ENCODE measurements around the gene WNK3.
"Not testable (repeated sequence)": the region's sequence is repeated elsewhere in the genome, so short reads cannot be mapped to it uniquely, and the experiment has no call there.

GRCh38 chrX:54384661-54385060 lies 26.8 kb upstream of the WNK3 start:
- TF ChIP-seq CTCF, POLR2A (IDR thresholded peaks at IDR 0.05): not testable (repeated sequence)

Measured in adrenal gland (tissue), 5 donors.